HK-2 (cell line): ENCODE measurements around the gene SFTPA1.
"Not testable (repeated sequence)": the region's sequence is repeated elsewhere in the genome, so short reads cannot be mapped to it uniquely, and the experiment has no call there.

Experiments
- DNase-seq: peaks from one replicate; pipeline ENCODE4 v3.0.0-alpha.2; 2018; ENCODE audit not compliant: unreplicated experiment

The SFTPA1 gene

DNA sequence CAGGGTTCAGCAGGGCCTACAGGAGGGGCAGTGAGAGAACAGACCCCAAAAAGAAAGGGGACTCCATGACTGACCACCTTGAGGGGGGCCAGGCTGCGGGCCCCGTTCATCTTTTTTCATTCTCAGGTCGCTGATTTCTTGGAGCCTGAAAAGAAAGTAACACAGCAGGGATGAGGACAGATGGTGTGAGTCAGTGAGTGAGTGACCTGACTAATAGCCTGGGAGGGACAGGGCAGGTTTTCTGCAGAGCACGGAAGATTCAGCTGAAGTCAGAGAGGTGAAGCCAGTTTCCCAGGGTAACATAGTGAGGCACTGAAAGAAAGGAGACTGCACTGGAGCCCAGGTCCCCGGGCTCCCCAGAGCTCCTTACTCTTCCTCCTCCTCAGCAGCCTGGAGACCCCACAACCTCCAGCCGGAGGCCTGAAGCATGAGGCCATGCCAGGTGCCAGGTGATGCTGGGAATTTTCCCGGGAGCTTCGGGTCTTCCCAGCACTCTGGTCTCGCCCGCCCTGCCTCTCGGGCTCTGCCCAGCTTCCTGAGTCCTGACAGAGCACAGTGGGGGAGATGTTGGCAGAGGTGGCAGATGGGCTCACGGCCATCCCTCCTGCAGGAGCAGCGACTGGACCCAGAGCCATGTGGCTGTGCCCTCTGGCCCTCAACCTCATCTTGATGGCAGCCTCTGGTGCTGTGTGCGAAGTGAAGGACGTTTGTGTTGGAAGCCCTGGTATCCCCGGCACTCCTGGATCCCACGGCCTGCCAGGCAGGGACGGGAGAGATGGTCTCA is 646 bp downstream of the SFTPA1 start:
- not testable (repeated sequence) for DNase-seq

DNA sequence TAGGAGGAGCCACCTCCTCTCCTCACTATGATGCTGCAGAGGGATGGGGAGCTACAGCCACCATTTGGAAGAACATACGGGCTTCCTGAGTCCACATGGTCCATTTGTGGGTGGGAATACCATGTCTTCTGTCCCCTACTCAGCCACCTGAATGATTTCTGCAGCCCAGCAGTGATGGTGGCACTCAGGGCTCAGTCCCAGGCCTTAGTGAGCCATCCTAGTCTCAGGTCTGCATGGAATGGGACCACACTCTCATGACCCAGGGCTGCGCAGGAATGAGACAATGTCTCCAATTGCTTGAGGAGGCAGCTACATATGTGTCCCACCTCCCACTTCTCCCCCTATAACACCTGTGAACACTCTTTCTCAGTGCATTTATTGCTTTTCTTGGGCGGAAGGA is 4.8 kb downstream of the SFTPA1 start:
- DNase-seq = no peak

DNA sequence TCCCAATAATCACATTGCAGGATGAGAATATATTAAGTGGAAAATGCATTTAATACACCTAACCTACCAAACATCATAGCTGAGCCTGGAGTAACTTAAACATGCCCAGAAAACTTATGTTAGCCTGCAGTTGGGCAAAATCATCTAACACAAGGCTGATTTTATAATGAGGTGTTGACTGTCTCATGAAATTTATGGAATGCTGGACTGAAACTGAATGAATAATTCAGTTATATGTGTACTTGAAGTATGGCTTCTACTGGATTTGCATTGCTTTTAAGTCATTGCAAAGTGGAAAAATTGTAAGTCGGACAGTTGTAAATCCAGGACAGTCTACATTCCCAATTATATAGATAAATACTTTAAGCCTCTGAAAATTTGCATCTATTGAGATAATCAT is 5.4 kb downstream of the SFTPA1 start:
- no peak for DNase-seq

DNA sequence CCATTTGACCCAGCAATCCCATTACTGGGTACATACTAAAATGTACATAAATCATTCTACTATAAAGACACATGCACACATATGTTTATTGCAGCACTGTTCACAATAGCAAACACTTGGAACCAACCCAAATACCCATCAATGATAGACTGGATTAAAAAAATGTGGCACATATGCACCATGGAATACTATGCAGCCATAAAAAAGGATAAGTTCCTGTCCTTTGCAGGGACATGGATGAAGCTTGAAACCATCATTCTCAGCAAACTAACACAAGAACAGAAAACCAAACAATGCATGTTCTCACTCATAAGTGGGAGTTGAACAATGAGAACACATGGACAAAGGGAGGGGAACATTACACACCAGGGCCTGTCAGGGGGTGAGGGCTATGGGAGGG is 12.9 kb downstream of the SFTPA1 start:
- not testable (repeated sequence) for DNase-seq

DNA sequence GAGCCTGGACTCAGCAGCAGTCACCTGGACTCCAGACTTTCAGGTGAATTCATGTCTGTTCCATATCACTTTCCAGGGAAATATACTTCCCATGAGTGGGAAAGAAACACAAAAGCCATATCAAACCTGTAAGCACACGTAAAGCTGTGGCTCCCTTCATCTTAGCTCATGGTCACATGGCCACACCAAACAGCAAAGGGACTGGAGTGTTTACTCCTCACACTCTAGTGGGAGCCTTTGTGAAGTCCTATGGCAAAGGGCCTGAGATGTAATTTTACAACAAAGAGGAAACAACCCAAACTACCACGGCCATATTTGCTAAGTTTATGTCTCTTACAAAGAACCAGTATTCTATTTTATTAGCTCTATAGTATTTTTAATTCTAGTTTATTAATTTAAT is 16.3 kb downstream of the SFTPA1 start:
- DNase-seq = no peak

DNA sequence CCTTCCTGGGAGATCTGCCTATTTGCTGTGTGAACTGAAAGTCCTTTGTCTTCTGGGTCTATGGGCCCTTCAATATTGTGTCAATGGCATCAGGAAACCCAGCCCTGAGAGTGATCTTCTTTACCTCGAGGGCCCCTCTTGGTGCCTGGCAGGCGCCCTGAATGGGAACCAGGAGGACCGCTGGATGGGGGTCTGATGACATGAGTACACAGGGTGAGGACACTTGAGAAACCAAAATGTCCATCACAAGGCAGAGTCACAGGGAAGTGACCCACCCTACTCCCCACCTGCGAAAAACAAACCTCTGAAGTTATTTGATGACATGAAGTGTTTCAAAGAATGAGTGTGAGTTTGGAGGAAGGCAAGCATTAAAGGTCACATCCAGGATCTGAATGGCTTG is 17.3 kb downstream of the SFTPA1 start:
- DNase-seq = no peak

DNA sequence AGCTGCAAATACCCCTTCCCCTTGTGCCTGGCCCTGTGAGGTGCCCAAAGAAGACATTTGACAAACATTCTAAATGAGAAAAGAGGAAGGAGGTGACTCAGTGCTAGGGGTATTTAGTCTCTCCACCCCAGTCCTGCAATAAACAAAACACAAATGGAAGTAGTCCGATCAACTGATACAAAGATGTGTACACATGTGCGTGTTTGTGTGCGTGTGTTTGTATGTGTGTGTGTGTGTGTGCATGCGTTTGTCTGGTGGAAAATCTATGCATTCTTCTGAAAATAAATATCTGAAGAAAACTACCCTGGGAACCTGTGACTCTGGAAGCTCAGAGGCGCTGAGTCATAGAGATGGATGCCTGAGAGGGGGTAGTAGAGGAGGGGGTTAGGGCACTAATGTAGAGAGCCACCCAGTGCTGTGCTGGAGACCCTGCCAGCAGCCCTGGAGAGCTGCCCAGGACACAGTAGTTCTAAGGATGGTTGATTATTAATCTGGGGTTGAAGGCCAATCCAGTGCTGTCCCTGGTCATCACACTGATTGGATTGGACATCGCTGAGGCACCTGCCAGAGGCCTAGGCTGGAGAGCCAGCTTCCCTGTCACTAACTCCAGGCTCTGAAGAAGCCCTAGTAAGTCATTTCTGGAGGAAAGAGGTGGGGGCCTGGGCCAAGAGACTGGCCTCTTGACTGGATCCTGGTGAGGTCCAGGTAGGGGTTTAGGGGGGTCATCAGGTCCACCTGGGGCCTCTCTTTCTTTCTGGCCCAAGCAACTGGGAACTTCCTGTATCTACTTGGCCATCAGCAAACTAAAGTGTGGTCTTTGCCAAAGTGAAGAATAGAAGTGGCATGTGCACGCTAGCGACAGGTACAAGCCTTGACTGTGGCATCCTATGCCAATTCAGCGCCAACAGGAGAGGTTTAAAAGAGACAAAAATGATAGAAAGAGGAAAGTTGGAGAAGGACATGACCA is 18.5 kb downstream of the SFTPA1 start:
- DNase-seq = no peak

DNA sequence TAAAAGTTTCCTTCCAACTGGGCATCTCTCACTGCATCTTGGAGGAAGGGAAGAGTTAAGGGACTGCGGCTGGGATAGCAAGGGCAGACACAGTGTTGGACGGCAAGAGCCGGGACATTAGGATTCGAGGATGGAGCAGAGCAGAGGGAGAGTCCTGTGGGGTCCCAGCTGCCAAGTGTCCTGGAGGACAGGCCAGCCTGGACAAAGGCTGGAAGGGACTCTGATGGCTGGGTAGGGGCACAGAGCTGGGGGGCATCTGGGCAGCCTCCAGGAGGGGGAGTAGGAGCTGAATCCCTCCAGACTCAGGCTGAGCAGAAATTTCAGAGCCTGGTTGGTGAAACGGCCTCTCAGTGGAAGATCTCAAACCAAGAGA is 19.2 kb downstream of the SFTPA1 start:
- no peak for DNase-seq

DNA sequence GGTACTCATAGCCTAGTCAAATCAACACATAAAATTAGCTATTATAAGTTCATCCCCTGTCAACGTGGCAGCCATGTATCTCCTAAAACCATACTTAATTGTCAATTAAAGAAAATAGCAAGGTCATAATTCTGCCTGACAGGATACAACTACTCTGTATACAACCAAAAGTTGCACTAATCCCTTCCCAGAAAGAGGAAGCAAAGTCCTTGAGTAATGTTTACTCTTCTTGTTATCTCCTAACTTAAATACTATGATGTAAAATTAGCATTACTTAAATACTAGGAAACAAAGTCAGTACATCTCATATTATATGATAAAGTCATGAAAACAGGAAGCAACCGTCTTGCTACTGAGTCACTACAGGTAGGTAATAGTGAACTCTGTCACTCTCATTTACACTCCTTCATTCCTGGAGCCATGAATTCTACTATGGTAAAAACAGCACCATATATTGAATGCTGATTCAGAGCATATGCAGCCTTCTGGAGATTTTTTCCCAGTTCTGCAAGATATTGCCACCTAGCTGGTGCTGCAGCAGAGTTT is 26.0 kb downstream of the SFTPA1 start:
- DNase-seq = not testable (repeated sequence)

DNA sequence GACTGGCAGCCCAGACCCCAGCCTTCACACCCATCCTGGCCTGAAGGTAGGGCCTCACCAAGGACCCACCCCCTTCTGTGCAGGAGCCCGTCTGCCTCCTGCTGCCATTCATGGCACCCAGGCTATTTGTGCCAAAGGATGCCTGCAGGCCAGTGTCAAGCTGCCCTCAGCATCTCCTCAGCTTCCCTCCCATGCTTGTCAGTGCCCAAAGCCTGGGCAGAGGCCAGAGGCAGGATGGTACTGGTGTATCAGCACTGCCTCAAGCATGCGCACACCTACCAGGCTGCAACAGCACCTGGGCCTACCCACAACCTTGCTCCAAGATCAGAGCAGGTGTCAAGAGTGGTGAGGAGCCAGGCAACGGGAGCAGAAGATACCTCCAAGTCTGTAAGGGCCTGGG is 27.6 kb downstream of the SFTPA1 start:
- no peak for DNase-seq

DNA sequence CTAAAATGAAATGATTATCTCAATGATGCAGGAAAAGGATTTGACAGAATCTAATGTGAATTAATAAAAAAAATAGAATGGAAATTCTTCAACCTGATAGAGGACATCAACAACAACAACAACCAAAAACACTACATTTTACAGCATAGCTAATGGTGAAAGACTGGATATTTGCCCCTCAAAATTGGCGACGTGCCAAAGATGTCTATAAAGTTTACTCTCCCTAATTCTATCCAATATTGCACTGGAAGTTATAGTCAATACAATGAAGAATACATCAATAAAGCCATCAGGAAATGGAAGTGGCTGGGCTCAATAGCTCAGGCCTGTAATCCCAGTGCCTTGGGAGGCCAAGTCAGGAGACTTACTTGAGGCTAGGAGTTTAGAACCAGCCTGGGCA is 42.0 kb downstream of the SFTPA1 start:
- not testable (repeated sequence) for DNase-seq

DNA sequence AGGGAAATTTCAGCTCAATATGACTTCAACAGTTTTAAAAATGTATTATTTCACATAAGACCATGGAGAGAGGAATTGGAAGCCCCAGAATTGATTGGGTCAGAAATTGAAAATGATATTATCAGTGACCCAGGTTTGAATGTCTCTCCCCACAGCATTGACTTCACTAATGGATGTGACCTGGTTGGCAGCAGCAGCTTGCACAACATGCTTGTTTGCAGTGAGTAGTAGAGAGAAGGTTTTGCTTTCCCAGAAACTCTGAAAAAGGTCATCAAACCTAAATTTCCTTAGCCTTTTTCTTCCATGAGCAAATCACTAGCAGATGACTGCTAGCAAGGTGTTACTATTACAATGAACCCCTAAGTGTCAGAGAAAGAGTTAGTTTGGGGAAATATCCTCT is 52.5 kb downstream of the SFTPA1 start:
- DNase-seq = not testable (repeated sequence)

DNA sequence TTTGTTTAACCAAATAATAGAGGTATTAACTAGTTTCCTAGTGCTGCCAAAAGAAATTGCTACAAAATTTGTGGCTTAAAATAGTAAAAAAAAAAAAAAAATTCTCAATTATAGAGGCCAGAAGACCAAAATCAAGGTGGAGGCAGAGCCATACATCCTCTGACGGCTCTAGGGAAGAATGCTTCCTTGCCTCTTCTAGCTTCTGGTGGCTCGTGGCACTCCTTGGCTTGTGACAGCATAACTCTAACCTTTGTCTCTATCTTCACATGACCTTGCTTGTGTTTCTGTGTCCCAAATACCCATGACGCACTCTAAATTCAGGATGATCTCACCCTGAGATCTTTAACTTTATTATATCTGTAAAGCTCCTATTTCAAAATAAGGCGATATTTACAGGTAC is 53.9 kb downstream of the SFTPA1 start:
- DNase-seq = not testable (repeated sequence)
